ENCODE results near the gene HS6ST3.

HS6ST3 gene

DNA sequence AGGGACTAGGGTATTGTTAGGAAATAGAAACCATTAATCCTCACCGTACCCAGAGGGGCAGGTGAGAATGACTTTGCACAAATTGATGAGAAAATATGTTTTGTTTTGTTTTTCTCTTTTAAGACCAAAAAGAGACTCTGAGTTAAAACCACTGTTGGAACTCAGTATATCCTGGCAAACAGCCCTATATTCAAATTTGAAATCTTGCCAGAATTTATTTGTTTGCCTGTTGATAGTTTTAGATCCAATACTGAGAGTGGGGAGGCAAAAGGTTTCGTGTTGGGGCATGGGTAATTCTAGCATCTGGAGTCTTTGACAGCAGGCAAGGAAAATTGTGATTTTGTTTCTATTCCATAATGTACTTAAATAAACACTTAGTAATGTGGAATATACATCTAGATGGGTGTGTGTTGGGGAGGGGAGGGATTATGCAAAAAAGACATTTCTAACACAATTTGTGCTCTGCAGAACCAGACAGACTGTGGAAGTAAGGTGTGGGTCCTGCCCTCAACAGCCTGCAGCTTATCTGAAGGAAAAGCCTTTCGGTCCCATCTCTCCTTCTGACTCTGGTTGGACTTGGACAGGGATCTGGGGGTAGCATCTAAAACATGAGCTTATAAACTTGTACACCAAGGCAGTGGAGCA, 713.7 kb downstream of the HS6ST3 start:
- no peak for DNase-seq

DNA sequence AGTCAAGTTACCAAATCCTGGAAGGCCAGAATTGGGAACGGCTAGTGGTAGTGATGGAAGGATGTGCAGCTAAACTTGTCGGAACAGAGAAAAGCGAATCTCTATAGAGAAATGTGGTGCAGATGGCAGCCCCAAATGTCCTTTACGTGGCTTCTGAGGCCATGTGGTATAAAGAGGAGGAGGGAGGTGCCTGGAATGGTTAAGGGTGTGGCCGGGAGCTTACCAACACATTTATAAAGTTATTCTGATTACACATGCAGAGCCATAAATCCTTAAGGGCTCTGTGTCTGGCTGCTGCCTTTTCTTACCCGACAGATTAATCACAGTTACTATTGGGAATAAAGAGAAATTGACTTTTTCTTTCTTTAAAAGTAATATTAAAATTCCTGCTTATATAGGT, 714.3 kb downstream of the HS6ST3 start:
- DNase-seq = no peak

DNA sequence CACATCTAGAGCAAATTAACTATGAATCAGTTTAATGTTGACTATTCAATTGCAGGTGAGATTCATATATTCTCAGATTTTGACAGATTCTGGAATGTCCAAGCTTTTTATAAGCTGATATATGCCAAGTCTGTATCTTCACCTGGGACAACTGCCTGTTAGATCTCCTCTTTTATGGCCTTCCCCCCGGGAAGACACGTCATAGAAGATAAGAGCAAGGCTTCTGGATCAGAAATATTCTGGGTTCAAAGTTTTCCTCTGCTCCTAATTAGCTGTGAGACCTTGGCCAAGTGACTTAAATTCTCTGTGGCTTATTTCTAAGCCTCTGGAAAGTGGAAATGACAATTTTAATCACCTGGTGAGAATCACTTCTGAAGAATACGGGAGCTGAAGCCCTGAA, 716.8 kb downstream of the HS6ST3 start:
- DNase-seq = no peak

DNA sequence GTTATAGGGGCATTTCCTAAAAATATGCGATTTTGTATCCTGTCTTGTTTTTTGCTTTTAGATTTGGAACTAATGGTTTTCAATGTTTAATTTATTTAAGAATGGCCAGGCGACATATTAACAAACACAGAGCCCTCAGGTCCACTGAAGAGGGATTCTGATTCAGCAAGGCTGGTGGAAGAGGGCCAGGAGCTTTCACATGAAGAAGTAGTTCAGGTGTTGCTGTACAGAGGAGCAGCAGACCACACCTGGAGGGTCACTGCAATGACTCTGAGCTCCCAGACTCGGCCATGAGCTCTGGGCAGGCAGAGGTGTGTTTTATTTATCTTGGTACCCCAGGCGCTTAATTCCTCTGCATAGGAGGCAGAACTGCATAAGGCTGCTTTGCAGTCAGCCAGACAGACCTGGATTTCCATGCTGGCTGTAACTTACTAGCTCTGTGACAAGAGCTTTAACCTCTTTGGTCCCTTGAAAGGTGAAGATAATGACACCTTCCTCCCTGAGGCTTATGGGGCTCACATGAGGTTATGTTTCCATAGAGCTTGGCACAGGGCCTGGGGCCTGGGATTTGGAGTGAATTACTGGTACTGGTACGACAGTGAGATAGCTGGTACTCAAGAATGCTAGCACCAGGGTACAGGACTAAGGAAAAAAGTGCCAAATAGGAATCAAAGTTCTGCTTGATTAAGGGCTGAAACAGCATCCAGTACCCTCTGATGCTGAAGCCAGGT, 719.6 kb downstream of the HS6ST3 start:
- no peak for DNase-seq

DNA sequence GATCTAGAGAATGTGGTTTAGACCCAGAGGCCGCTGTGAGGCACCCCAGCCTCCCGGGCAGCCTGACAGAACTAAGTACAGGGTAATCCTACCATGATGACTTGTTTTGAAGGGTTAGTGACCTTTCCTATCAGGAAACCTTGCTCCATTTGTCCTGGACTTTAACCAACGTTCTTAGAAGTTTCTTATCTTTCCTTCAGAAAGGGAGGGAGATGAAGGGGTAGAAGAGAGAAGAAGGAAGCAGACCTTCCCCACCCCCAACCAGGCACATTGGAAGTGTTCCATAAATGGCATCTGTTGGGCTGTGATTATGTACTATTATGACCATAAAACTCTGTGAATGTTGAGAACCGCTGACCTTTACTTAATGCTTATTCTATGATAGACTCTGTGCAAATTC, 720.2 kb downstream of the HS6ST3 start:
- no peak for DNase-seq

DNA sequence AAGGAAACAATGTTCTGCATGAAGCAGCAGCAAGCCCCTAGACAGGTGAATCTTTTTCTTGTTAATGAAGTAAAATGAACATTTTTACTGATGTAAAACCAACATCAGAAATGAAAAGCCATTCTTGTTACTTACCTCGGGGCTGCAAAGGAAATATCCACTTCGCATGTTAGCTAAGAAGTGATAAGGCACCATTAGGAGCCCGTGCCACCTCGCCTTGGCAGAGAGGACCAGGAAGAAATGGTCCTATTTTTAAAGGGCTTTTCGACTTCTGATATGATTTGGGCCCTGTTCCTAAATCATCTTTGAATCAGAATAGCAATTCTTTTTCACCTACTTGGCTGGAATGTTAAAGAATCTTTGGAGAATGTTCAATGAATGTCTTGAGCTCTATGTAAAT, 721.1 kb downstream of the HS6ST3 start:
- no peak for DNase-seq

DNA sequence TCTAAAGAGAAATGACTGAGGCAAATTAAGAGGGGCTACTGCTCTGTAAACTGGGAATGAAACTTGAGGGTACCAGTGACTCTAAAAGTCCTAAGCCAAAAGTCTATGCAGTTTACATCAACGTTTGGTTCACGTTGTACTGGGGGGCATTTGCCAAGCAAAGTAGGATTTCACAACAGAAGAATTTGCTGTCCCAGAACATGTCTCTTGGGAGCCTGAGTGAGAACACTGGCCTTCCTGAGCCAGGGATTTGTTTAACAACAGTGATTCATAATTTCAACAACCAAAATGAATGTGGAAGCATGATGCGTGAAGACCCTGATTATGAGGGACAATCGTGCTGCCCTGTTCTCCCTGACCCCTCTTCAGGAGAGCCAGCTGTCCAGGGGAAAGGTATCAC, 726.4 kb downstream of the HS6ST3 start:
- no peak for DNase-seq

DNA sequence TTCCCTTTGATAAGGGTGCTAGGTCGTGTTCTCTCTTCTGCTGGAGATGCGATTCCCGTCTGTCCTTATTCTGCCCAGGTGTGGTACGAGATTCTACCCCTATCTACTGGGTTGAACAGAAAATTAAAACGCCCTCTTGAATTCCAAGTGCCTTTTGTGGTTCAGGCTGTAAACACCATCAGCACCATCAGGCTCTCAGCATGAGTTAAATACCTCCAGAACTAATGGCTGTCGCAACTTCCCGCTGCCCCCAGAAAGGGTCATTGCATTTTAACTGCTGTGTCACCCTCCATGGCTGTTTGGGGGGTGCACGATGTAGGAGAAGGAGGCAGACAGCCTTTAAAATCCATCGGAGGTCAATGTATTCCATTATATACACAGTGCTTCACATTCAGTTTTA, 727.0 kb downstream of the HS6ST3 start:
- DNase-seq = no peak

DNA sequence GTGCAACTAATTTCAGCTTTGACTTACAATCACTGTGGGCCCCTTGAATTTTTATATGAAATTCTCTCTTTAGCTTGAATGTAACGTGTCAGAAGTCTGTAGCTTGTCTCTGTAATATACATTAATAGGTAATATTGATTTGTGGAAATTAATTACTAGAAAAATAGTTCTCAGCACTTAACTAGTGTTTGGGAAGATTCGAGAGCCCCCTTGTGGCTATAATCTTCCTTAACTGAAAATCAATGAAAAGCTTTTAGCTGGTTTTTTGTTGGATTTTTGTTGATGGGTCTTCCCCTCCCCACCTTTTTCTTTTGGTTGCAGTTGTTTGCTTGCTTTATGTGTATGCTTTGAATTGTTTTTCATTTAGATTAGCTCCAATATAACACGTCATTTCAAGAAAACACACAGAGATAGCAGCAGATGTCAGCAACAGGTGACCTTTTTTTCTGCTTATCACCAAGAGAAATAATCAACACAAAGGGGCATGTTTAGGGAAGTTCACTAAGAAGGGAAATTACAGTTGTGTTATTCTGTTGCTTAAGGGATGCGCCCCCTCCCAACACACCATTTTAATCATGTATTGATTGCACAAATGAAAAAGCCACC, 727.5 kb downstream of the HS6ST3 start:
- DNase-seq = no peak

DNA sequence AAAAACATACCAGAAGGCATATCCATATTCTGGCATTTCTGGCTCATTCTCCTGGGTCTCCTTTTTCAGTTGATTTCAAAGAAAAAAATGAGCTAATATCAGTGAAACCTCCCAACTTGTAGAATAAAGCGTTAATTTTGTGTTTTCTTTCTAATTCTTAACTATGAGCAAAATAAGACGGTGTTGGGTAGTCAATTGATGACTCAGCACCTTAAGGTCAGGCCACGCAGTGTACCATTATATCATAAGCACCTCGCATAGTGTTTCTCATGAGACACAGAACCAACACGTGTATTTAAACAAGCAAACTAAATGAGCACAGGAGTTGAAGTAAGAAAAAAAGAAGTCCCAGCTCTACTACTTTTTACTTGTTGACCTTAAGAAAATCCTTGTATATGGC, 729.5 kb downstream of the HS6ST3 start:
- no peak for DNase-seq

DNA sequence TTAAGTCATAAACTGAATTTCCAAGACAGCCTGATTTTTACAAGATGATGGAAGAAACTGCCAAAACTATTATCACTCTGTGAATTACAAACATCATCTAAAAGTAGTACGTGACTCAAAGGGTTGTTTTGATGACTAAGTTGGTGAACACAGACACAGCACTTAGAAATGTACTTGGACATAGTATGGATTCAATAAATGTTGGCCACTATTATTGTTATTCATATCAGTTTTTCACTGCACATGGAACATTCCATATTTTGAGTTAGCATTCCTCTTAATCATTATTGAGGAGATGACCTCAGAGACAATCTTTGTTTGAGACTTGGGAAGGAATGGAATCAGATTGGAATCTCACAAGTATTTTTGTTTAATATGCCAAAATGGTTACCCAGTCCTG, 731.5 kb downstream of the HS6ST3 start:
- no peak for DNase-seq

DNA sequence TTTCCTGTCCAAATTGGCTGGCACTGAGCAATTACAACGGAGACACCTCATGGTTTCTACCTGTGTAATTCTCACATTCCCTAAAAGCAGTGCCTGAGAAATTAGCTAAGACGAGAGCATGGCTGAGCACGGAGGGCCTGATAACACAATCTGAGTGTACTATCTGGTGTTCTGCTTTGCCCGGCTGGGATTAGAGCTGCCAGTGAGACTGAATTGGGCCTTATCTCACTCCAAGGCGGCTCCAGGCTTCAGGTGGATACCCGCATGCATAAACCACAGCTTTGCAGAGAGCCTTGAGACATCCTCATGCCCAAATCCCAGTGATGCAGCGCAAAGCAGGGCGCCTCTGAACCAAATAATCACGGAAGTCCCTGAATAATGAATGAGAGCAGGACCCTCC, 732.1 kb downstream of the HS6ST3 start:
- no peak for DNase-seq

DNA sequence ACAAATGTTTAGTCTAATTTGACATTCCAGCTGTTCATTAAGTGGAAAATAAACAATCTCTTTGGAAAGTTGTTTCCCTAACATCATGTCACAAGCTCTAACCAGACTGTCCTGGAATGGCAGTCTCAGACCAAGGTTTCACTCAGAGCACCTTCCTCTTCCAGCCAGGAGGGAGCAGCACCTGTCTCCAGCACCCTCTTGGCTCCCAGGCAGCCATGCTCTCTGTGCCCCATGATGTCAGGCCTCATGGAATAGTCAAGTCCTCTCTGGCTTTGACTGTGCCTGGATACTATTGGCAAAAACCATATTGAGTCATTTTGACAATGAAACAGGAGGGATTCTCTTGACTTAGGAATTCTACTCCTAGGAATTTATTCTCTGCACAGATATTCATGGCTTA, 733.0 kb downstream of the HS6ST3 start:
- DNase-seq = no peak

DNA sequence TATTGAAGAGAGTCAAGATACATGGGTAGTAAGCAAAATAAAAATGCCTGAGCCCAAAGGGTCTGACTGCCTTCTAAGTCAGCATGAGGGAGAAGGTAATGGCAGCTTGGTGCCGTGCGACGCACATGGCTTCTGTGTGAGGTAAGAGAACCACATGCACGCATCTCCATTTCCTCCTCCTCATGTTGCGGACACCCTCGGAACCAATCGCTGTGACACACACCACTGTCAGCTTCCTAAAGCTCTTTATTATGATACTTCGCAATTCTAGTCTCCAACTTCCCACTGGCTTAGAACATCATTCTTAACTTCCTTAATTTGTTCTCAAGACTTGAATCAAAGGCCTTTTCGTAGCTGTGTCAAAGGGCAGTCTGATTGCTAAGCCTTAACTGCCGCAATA, 734.2 kb downstream of the HS6ST3 start:
- no peak for DNase-seq

DNA sequence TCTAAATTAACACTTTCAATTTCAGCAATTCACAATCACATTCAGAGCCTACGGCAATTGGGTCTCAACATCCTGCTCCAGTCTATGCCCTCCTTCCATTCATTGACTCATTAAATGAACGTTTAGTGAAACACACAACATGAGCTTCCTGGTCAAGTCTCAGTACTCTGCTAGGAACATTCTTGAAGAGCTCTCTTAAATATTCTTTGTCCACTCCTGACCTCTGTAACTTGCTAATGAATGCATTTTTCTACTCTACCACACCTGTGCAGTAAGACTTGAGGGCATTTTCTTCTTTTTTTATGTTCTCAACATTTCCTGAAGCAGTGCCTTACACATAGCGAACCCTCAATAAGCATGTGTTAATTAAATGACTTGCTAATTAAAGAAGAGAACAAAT, 735.7 kb downstream of the HS6ST3 start:
- no peak for DNase-seq

DNA sequence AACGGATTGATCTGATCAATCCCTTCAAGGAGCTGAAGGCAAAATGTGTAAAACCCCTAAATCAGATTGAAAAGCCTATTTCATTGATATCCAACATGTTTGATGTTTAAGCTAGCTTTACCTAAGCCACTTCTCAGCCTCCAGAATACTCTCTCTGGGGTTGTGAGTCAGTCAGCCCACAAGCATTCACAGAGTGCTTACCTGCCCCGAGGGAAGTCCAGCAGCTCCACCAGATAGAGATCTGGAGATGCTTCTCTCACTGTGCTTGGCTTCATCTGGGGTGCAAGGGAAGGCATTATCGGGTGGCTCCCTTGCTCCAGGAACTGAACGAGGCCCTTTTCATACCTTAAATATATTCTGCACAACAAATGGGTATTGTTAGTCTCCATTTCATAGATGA, 744.7 kb downstream of the HS6ST3 start:
- no peak for DNase-seq

DNA sequence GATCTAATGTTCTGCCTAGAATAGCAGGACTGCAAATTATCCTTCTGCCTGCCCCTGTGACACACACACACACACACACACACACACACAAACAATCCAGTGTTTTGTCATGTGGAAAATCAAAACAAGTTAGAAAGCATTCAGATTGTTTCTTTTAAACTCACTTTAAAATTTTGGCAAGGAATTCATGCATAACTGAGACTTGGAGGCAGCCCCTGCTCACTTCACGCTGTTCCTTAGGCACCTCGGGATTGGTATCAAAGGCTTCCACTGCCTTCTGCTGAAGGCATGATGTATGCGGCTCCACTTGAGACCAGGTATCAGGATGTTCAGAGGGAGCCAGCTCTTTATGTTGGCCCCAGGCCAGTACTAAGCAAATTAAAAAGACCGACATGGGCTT, 745.6 kb downstream of the HS6ST3 start:
- no peak for DNase-seq

DNA sequence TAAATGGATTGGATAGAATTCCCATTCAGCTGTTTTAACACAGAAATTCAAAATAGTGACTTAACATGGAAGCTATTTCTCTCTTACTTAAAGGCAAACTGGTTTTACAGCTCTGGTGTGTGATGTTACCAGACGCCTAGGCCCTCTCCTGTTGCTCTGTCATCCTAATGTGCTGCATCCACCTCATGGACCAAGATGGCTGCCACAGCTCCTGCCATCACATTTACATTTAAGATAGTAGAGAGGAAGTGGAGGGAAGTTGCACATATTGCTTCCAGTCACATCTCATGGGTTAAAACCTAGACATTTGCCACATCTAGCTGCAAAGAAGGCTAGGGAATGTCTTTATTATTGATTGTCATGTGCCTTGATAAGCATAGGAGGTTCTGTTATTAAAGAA, 746.8 kb downstream of the HS6ST3 start:
- no peak for DNase-seq

DNA sequence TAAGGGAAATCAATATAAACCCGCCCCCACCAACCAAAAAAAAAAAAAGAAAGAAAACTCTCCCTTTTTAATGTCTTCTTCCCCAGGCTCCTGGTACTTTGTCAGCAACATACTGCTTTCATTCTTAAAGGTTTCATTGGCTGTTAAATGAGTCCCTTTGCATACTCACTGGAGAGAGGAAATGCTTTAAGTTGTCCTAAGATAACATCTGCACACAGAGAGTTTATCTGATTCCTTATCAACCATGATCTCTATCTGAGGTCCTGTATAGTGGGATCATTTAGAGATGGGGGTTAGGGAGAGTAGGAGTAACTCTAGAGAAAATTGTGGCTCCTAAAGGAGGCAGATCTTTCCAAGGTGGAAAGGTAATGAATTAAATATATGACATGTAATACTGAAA, 747.9 kb downstream of the HS6ST3 start:
- DNase-seq = no peak

DNA sequence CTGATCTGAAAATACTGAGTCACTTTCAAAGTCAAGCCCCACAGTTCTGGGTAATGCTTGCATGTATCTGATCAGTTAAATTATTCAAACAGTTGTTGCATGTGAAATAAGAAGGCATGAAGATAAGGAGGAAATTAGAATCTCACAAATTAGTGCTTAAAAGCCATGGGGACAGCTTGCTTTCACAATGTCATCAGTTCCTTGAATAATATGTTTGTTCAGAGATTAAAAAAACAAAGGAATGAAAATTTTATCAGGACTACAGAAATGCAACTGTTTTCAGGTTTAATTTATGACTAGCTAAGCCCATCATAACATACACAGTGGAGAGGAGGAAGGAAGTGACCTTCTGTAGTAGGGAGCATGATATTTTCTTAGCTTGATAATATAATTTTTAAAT, 754.3 kb downstream of the HS6ST3 start:
- DNase-seq = no peak

DNA sequence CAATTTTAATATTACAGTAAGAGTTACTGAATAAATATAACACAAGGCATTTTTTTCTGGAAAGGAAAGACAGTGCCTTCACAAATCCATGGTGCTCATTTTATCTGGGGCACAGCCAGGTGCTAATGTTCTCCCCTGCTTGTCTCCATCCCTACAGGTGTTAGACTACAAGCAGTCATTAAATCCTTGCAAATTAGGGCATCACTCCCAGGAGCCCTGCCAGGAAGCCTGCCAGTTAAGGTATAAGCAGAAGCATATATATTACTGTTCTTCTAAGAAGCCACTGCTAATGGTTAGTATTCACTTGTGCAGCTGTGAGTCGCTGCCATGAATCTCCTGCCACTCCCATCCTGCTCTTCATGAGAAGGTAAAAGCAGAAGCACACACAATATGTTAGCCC, 754.7 kb downstream of the HS6ST3 start:
- no peak for DNase-seq

DNA sequence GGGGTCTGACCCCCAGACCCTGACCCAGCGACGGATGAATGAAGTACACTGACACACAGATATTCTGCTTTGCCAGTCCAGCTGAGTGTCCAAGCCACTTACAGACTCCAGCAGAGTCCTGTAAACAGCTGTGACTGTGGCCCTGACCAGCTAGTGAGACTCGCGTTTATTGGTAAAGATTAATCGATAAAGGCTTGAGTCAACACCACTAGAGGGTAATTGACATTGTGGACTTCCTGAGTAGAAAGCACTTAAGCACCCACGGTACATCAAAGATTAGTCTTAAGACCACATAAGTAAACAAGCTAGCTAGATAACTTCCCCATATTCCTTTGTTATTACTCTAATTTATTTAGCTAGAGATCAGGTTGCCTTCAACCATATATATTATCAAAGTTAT, 758.4 kb downstream of the HS6ST3 start:
- no peak for DNase-seq

DNA sequence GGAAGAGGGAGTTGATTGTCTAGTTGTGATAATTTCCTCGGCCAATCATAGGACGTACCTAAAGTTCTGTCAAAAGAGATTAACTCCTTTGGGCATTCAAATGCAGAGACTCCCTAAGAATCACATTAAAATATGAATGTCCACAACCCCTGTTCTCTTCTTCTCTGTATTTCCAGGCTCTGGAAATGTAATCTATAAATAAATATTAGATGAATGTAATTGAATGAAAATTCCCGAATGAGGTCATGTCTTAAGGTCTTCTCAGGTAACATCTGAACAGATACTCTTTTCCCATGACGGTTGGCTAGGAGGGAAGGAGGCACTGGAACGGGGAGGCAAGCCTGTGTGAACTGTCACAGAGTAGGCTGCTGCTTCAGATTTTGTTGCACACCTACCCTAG, 759.2 kb downstream of the HS6ST3 start:
- no peak for DNase-seq

DNA sequence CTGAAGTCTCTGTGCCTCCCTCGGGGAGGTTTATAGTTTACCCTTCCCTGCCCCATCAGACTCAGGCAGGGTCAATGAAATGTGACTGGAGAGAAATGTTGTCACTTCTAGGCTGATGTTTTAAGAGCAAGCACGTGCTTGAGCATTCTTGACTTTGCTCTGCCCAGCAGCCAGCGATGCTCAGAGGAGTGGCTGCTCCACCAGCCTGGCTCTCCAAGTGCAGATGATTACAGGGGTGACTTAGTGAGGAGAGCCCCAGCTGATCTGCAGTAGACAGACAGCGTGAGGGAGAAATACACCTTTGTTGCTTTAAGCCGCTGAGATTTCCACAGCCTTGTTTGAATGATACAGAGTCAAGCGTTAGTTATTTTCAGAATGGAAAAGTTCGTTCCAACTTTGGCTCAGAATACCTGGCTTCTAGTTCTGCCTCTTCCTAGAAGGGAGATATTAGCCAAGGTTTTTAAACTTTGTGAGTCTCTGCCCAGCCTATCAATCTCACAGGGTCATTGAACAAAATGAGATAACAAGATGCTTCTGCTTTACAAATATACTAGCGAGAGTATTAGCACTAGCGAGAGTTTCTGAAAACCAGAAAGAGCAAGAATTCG, 760.7 kb downstream of the HS6ST3 start:
- DNase-seq = no peak

Data from hippocampal formation (tissue), 2 donors.